B cell (primary cell): ENCODE measurements around the gene RBMXL3.

Source experiments
- CTCF ChIP-seq: fragments of 200-600 bp; IDR thresholded peaks from one replicate; pipeline ENCODE4 v1.8.0; 2022; ENCODE audit warnings: antibody characterized with exemption, mild to moderate bottlenecking
- EZH2 ChIP-seq: IDR thresholded peaks from 2 replicates; pipeline ENCODE4 v1.6.1; 2012; ENCODE audit warnings: borderline replicate concordance, low read depth, mild to moderate bottlenecking, moderate library complexity, low read length; ENCODE audit not compliant: insufficient read depth, poor library complexity, severe bottlenecking

GRCh38 chrX:115236560-115236959 lies 47.4 kb downstream of the RBMXL3 start:
- TF ChIP-seq CTCF, result no peak
- no peak for TF ChIP-seq EZH2
